Measurements from ENCODE around the gene ABCA2.
A peak's percentile ranks its signal among the peaks of the same experiment; 100 is the strongest.

Gene ABCA2

DNA sequence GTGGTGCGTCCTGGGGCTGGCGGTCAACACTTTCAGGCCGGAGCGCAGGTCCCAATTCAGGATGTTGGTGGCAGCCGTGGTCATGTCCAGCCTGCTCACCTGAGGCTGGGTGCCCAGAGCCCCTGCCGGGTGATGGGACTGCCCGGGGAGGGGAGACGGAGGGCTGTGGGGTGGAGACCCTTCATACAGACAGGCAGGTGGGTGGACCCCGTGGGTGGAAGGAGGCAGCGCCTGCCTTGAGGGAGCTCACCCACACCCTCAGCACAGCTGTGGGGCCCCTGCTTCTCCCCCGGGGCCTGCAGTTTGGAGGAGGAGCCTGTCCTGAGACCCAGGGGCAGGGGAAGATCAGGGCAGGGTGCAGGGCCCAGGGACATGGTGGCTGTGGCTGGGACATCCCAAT lies 57.7 kb downstream of the ABCA2 start:
- Histone ChIP-seq H2BK120ac (ENCODE audit: low read depth, low read length) (no peak overlapping the region), H3K4me2 (ENCODE audit: insufficient read depth, low read length, poor library complexity, severe bottlenecking) (no peak overlapping the region), H2BK5ac (ENCODE audit: low read length) (peak overlapping the region; percentile 53), H3K27me3 (ENCODE audit: control insufficient read depth in 3 of 3, insufficient read depth in 3 of 3, low read depth in 1 of 3, low read length in 3 of 3) (peaks cover 0 to 38% (median 0%) of the 10 kb centered on the region in 3 experiments), H3K18ac (ENCODE audit: low read length) (peak overlapping the region; percentile 52), H2BK12ac (ENCODE audit: low read length) (peak overlapping the region; percentile 73), H2AFZ (ENCODE audit: low read length) (no peak overlapping the region), H3K4me1 (ENCODE audit: control insufficient read depth in 2 of 2, insufficient read depth in 1 of 2, low read depth in 1 of 2, low read length in 2 of 2) (peaks cover 4 to 6% of the 10 kb centered on the region in 2 donors), H3K14ac (ENCODE audit: low read length) (peak overlapping the region; percentile 71), H3K23ac (ENCODE audit: low read depth, low read length, poor library complexity) (peak overlapping the region; percentile 73), H3K36me3 (replicated peaks in 1 of 2; ENCODE audit: control insufficient read depth in 2 of 2, insufficient read depth in 2 of 2, low read length in 2 of 2) (no peaks in the 10 kb centered on the region), H3K79me1 (ENCODE audit: low read depth, low read length) (no peaks in the 10 kb centered on the region), H3K4me3 (ENCODE audit: low read length in 2 of 2) (no peak overlapping the region), H2AK5ac (ENCODE audit: low read depth, low read length) (peak overlapping the region; percentile 99), H3K9me3 (replicated peaks in 1 of 2; ENCODE audit: control insufficient read depth in 2 of 2, insufficient read depth in 1 of 2, low read depth in 1 of 2, low read length in 2 of 2) (no peaks in the 10 kb centered on the region), H4K8ac (ENCODE audit: low read depth, low read length) (peak overlapping the region; percentile 65), H3K9ac (ENCODE audit: low read depth, low read length, poor library complexity) (no peak overlapping the region), H4K91ac (ENCODE audit: low read depth, low read length, poor library complexity) (peak overlapping the region; percentile 9), H3K27ac (replicated peaks; ENCODE audit: low read length) (no peak overlapping the region), H2BK15ac (ENCODE audit: low read length) (peak overlapping the region; percentile 49), H3K4ac (ENCODE audit: low read length) (no peak overlapping the region)
- no peak for DNase-seq (ENCODE audit: low spot score)
- no CpG with 5 or more reads among the region's 11 CpGs for WGBS, 2 donors (ENCODE audit: extremely low coverage in 2 of 2, insufficient read length in 2 of 2, insufficient replicate concordance in 1 of 2)

GRCh38 chr9:136969774-136970173 lies 58.3 kb downstream of the ABCA2 start:
- Histone ChIP-seq H3K79me1 (ENCODE audit: low read depth, low read length) (no peaks in the 10 kb centered on the region), H3K27me3 (ENCODE audit: control insufficient read depth in 3 of 3, insufficient read depth in 3 of 3, low read depth in 1 of 3, low read length in 3 of 3) (peaks cover 0 to 33% (median 0%) of the 10 kb centered on the region in 3 experiments), H3K23ac (ENCODE audit: low read depth, low read length, poor library complexity) (peak overlapping the region; percentile 73), H3K4me1 (ENCODE audit: control insufficient read depth in 2 of 2, insufficient read depth in 1 of 2, low read depth in 1 of 2, low read length in 2 of 2) (peaks cover 4 to 6% of the 10 kb centered on the region in 2 donors), H2AFZ (ENCODE audit: low read length) (no peak overlapping the region), H3K36me3 (replicated peaks in 1 of 2; ENCODE audit: control insufficient read depth in 2 of 2, insufficient read depth in 2 of 2, low read length in 2 of 2) (no peaks in the 10 kb centered on the region), H2BK12ac (ENCODE audit: low read length) (no peak overlapping the region), H3K27ac (replicated peaks; ENCODE audit: low read length) (no peak overlapping the region), H2BK15ac (ENCODE audit: low read length) (peak overlapping the region; percentile 49), H3K14ac (ENCODE audit: low read length) (no peak overlapping the region), H3K4me3 (ENCODE audit: low read length in 2 of 2) (no peak overlapping the region), H2BK120ac (ENCODE audit: low read depth, low read length) (no peak overlapping the region), H3K4ac (ENCODE audit: low read length) (no peak overlapping the region), H3K9ac (ENCODE audit: low read depth, low read length, poor library complexity) (no peak overlapping the region), H2BK5ac (ENCODE audit: low read length) (peak overlapping the region; percentile 53), H3K4me2 (ENCODE audit: insufficient read depth, low read length, poor library complexity, severe bottlenecking) (no peak overlapping the region), H2AK5ac (ENCODE audit: low read depth, low read length) (peak overlapping the region; percentile 99), H4K8ac (ENCODE audit: low read depth, low read length) (no peak overlapping the region), H4K91ac (ENCODE audit: low read depth, low read length, poor library complexity) (peak overlapping the region; percentile 9), H3K18ac (ENCODE audit: low read length) (peak overlapping the region; percentile 52), H3K9me3 (replicated peaks in 1 of 2; ENCODE audit: control insufficient read depth in 2 of 2, insufficient read depth in 1 of 2, low read depth in 1 of 2, low read length in 2 of 2) (no peaks in the 10 kb centered on the region)
- DNase-seq (ENCODE audit: low spot score) = no peak
- no CpG with 5 or more reads among the region's 5 CpGs for WGBS, 2 donors (ENCODE audit: extremely low coverage in 2 of 2, insufficient read length in 2 of 2, insufficient replicate concordance in 1 of 2)

DNA sequence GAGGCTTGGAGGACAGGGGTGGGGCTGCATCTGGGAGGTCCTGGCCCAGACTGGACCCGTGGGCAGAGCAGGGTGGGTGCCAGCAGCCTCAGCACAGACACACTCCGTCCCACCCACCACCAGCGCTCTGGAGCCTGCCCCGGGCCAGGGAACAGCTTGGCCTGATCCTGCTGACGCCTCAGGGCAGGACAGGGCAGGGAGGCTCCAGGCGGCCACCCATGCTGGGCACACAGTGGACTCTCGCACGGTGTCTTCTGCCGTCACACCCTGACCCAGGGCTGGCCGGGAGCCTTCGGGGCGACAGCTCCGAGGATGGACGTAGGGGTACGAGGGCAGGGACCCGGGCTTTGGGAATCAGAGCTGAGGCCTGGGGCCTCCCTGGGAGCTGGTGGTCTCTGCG lies 58.9 kb downstream of the ABCA2 start:
- no peak overlapping the region for H2AFZ ChIP-seq (ENCODE audit: low read length)
- no peak overlapping the region for H3K23ac ChIP-seq (ENCODE audit: low read depth, low read length, poor library complexity)
- no peaks in the 10 kb centered on the region for H3K79me1 ChIP-seq (ENCODE audit: low read depth, low read length)
- peak overlapping the region; percentile 30 for H3K9ac ChIP-seq (ENCODE audit: low read depth, low read length, poor library complexity)
- peak overlapping the region; percentile 75 for H2BK5ac ChIP-seq (ENCODE audit: low read length)
- DNase-seq (ENCODE audit: low spot score) = no peak
- H2AK5ac ChIP-seq (ENCODE audit: low read depth, low read length) = peak overlapping the region; percentile 94
- no peak overlapping the region for H4K8ac ChIP-seq (ENCODE audit: low read depth, low read length)
- H3K4ac ChIP-seq (ENCODE audit: low read length) = peak overlapping the region; percentile 11
- H2BK15ac ChIP-seq (ENCODE audit: low read length) = no peak overlapping the region
- H3K4me3 ChIP-seq (ENCODE audit: low read length in 2 of 2) = no peak overlapping the region
- H3K4me1 ChIP-seq (ENCODE audit: control insufficient read depth in 2 of 2, insufficient read depth in 1 of 2, low read depth in 1 of 2, low read length in 2 of 2) = peaks cover 4 to 10% of the 10 kb centered on the region in 2 donors
- no peaks in the 10 kb centered on the region for H3K9me3 ChIP-seq (replicated peaks in 1 of 2; ENCODE audit: control insufficient read depth in 2 of 2, insufficient read depth in 1 of 2, low read depth in 1 of 2, low read length in 2 of 2)
- no peak overlapping the region for H2BK120ac ChIP-seq (ENCODE audit: low read depth, low read length)
- peaks cover 0 to 32% (median 0%) of the 10 kb centered on the region in 3 experiments for H3K27me3 ChIP-seq (ENCODE audit: control insufficient read depth in 3 of 3, insufficient read depth in 3 of 3, low read depth in 1 of 3, low read length in 3 of 3)
- peak overlapping the region; percentile 76 for H3K18ac ChIP-seq (ENCODE audit: low read length)
- H3K36me3 ChIP-seq (replicated peaks in 1 of 2; ENCODE audit: control insufficient read depth in 2 of 2, insufficient read depth in 2 of 2, low read length in 2 of 2) = no peaks in the 10 kb centered on the region
- peak overlapping the region; percentile 89 for H3K14ac ChIP-seq (ENCODE audit: low read length)
- no CpG with 5 or more reads among the region's 17 CpGs for WGBS, 2 donors (ENCODE audit: extremely low coverage in 2 of 2, insufficient read length in 2 of 2, insufficient replicate concordance in 1 of 2)
- H3K27ac ChIP-seq (replicated peaks; ENCODE audit: low read length) = no peak overlapping the region
- peak overlapping the region; percentile 84 for H2BK12ac ChIP-seq (ENCODE audit: low read length)
- no peak overlapping the region for H4K91ac ChIP-seq (ENCODE audit: low read depth, low read length, poor library complexity)
- H3K4me2 ChIP-seq (ENCODE audit: insufficient read depth, low read length, poor library complexity, severe bottlenecking) = no peak overlapping the region

- WGBS, 2 donors (ENCODE audit: extremely low coverage in 2 of 2, insufficient read length in 2 of 2, insufficient replicate concordance in 1 of 2) = no CpG with 5 or more reads among the region's 17 CpGs
- peak overlapping the region; percentile 84 for H2BK12ac ChIP-seq (ENCODE audit: low read length)
- H3K27ac ChIP-seq (replicated peaks; ENCODE audit: low read length) = no peak overlapping the region
- no peak overlapping the region for H4K91ac ChIP-seq (ENCODE audit: low read depth, low read length, poor library complexity)
- H3K4me3 ChIP-seq (ENCODE audit: low read length in 2 of 2) = no peak overlapping the region
- peak overlapping the region; percentile 43 for H4K8ac ChIP-seq (ENCODE audit: low read depth, low read length)
- H3K4me2 ChIP-seq (ENCODE audit: insufficient read depth, low read length, poor library complexity, severe bottlenecking) = no peak overlapping the region
- H2AFZ ChIP-seq (ENCODE audit: low read length) = no peak overlapping the region
- H3K4me1 ChIP-seq (ENCODE audit: control insufficient read depth in 2 of 2, insufficient read depth in 1 of 2, low read depth in 1 of 2, low read length in 2 of 2) = peaks cover 4 to 13% of the 10 kb centered on the region in 2 donors
- H3K27me3 ChIP-seq (ENCODE audit: control insufficient read depth in 3 of 3, insufficient read depth in 3 of 3, low read depth in 1 of 3, low read length in 3 of 3) = peaks cover 0 to 27% (median 0%) of the 10 kb centered on the region in 3 experiments
- H2BK15ac ChIP-seq (ENCODE audit: low read length) = peak overlapping the region; percentile 85
- no peak overlapping the region for H2BK120ac ChIP-seq (ENCODE audit: low read depth, low read length)
- H3K18ac ChIP-seq (ENCODE audit: low read length) = peak overlapping the region; percentile 76
- peak overlapping the region; percentile 94 for H2AK5ac ChIP-seq (ENCODE audit: low read depth, low read length)
- peak overlapping the region; percentile 75 for H2BK5ac ChIP-seq (ENCODE audit: low read length)
- H3K9ac ChIP-seq (ENCODE audit: low read depth, low read length, poor library complexity) = peak overlapping the region; percentile 30
- no peaks in the 10 kb centered on the region for H3K36me3 ChIP-seq (replicated peaks in 1 of 2; ENCODE audit: control insufficient read depth in 2 of 2, insufficient read depth in 2 of 2, low read length in 2 of 2)
- H3K79me1 ChIP-seq (ENCODE audit: low read depth, low read length) = no peaks in the 10 kb centered on the region
- DNase-seq (ENCODE audit: low spot score) = no peak
- no peaks in the 10 kb centered on the region for H3K9me3 ChIP-seq (replicated peaks in 1 of 2; ENCODE audit: control insufficient read depth in 2 of 2, insufficient read depth in 1 of 2, low read depth in 1 of 2, low read length in 2 of 2)
- H3K4ac ChIP-seq (ENCODE audit: low read length) = peak overlapping the region; percentile 11
- peak overlapping the region; percentile 89 for H3K14ac ChIP-seq (ENCODE audit: low read length)
- peak overlapping the region; percentile 55 for H3K23ac ChIP-seq (ENCODE audit: low read depth, low read length, poor library complexity)
Measured at GRCh38 chr9:136968333-136969127, 59.5 kb downstream of the ABCA2 start.

Data from neuronal stem cell (in vitro differentiated cells).